ENCODE measurements around the gene HOXB2.

The HOXB2 gene

DNA sequence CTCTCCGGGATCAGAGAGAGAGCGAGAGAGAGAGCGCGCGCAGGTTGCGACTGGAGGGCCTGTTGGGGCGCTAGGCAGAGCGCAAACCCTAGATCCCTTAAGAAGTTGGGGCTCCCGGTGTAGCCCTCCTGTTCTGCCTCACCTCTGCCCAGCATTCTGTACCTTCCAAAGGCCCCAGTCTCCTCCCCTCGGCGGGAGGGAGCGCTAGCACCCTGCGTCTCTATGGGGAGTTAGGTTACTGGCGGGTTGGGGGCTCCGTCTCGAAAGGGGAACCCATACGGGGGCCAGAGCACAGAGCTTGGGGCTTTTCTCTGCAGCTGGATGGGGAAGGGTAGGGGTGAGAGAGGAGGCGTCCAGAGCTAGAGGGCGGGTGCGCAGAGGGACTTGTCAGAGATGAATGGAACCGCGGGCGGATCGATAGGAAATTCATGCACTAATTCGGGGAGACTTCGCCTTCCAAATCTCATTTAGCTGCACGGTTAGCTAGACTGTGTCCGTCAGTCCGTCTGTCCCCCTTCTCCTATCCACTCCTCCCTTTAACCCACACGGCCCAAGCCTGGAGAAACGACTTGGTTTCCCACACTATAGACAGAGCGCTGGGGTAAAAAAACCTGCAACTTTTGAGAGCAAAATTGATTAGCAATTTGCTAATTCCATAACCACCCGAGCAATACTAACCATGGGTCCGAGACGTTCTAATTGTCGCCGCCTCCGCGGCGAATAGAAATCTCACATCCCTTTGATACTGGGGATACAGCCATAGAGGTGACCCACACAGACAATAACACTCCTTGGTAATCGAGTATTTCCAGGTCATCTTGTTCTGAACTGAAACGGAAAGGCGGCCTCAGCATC lies 33.9 kb upstream of the HOXB2 start:
- DNase-seq: no peak

GRCh38 chr17:48577946-48578615 lies 33.2 kb upstream of the HOXB2 start, which contains the start of gene HOXB4:
Gene HOXB4 (minus strand): TSS chr17:48578350. CDS start chr17:48578319, 31 bp downstream.
- DNase-seq: peak in 1 of 2 experiments; percentile 48

- DNase-seq: no peak
Measured at GRCh38 chr17:48577330-48577945, 32.5 kb upstream of the HOXB2 start.

- DNase-seq: peak in 1 of 2 experiments; percentile 24
Measured at GRCh38 chr17:48576479-48577309, 31.8 kb upstream of the HOXB2 start.

GRCh38 chr17:48575673-48576478 lies 31.0 kb upstream of the HOXB2 start:
- no peak for DNase-seq

GRCh38 chr17:48575066-48575582 lies 30.2 kb upstream of the HOXB2 start:
- DNase-seq: peak in 1 of 2 experiments; percentile 34

- DNase-seq: no peak
Measured at GRCh38 chr17:48574505-48575065, 29.7 kb upstream of the HOXB2 start.

GRCh38 chr17:48571826-48572417 lies 27.0 kb upstream of the HOXB2 start:
- no peak for DNase-seq

GRCh38 chr17:48571024-48571818 lies 26.3 kb upstream of the HOXB2 start:
- no peak for DNase-seq

DNA sequence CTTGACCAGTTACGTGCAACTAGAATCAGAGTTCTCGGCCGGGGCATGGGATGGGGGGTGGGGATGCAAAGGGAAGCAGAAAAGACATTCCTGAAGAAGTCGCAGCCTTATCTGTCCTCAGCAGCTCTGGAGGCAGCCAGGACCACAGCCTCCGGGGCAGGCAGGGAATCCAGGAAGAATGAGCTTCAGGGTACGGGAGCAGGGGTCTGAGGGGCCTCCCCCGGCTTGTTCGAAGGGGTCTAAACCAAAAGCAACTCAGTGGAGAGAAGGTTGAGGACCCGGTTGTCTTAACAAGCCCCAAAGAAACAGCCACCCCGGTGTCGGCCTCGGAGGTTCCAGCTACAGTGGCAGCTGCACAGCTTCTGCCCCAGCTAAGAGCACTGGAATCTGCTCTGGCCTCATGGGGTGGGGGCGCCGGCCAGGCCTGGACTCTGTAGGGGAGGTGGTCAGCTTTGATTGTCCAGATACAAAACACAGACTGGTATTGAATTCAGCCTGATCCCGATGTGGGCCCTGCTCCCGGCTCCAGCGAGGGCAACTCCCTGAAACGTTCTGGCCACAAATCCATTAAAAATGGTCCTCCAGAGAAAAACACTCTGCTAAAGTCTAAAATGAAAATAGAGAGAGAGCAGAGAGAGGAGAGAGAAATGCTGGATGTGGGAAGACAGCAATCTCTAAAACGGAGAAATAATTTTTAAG lies 25.6 kb upstream of the HOXB2 start:
- DNase-seq: no peak

DNA sequence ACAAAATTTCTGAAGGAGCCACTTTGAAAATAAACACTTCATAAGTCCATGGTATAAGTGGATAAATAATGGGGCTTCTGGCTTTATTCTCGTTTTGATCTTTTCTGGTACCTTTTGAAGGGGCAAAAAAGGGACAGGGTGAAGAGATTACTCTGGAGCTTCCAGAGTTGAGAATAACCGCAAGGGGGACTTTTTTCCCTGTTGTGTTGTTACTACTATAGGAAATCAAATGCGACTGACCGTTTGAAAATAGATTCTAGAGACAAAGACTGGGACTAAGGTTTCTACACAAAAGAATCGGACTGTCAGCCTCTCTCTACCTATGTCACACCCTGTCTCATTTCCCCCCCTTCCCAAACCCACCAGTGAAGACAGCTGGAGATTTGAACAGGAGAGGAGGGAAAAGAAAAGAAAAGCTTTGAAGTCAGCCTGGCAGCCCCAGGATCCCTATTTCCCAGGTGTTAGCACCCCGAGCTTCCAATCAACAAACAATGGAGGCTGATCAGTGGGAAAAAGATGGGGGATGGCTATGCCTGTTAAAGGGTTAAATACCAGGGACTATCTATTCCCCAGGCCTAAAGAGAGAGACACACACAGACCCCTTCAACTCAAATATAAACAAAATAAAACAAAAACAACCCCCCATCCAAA lies 24.9 kb upstream of the HOXB2 start:
- no peak for DNase-seq

DNA sequence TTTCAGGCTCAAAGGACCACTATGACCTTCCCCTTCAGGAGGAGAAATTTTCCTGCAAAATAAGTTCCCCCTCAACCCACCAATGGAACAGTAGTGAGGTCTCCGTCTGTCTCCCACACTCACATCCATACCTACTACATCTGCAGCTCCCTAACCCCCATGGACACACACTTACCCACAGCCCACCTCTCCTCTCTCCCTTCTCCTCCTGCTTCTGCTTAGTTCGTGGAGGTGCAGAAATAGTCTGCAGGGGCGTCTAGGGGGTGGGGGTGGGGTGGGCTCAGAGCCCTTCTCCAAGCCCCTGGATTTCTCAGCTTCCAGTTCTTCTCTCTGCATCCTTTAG lies 24.3 kb upstream of the HOXB2 start:
- DNase-seq: no peak

DNA sequence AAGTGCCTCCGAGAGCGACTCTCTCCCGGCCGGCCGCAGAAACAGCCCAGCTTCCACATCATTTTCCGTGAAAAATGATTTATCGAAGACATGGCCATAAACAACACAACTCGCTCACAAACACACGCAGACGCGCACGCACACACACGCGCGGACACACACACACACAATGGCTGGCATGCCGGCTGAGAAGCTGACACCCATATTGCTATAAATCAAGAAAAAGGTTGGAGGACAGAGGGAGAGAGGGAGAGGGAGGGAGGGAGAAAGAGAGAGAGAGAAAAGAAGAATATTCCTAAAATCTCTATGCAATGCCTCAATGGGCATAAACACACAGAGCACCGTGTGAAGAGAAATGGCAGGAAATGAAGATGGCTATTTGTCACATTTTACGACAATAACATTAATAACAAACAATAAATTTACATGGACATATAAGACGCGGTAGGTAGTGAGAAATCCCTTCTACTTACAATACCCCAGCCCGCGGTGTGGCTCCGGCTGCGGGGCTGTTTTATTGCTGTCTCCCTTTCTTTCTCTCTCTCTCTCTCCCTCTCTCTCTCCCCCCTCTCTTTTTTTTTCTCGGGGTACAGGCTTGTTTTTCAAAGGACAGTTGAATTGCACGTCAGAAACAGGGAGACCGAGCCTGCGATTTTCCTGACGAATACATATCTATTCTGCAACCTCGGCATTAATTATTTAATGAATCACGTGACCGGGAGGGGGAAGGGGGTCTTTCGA lies 23.8 kb upstream of the HOXB2 start:
- DNase-seq: no peak

DNA sequence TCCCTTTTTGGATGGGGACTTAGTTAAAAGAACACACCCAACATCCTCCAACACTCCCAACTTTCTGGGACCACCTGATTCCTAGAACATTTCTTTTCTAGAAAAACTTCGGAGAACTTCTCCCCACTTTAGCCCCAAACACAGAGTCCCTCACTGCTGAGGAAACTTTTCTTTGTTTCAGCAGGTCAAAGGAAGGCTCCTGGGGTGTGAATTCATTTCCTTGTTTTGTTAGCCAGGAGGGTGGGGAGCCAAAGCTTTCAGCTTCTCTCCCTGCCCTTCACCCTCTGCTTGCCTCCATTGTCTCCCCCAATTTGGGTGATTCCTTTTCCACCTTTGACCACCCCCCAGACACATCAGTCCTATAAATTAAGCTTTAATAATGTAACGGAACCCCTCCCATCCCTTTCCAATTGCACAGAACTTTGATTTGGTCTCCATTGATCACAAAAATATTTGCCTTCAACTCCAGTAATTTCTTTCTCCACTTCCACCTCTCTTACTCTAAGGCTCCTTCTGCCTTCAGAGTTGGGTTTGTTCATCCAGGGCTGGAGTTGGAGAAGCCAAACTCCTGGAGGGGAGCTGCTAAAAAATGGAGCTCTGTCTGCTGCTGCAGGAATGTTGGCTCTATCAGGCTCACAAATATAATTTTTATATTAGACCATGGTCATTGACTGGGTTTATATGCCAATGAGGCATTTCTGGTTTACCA lies 22.9 kb upstream of the HOXB2 start:
- DNase-seq: no peak

- no peak for DNase-seq
Measured at GRCh38 chr17:48567209-48567608, 22.3 kb upstream of the HOXB2 start.

DNA sequence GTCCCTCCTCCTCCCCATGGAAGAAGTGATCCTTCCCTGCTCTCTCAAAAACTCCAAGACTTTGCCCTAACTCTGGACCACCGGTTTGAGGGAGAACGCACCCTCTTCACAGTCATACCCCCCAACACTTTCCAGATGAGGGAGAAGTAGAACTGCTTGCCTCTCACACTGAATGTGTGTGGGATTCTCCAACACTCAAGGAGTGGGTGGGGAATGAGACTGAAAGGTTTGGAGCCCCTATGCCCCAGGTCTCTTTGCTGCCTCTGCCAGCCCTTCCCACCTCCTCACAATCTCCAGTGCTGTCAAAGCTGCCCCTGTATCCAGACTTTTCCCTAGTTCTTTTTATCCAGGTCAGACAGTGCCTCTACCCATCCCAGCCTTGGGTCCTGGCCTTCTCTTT lies 21.8 kb upstream of the HOXB2 start:
- DNase-seq: no peak

- no peak for DNase-seq
Measured at GRCh38 chr17:48565925-48566710, 21.2 kb upstream of the HOXB2 start.
